Fibroblast of lung (primary cell): ENCODE measurements around the gene PRKCA.

Source experiments
- EZH2 ChIP-seq: IDR thresholded peaks from 2 replicates; pipeline ENCODE4 v1.5.1; 2012; ENCODE audit warnings: low read length, control low read depth, mild to moderate bottlenecking; ENCODE audit errors: missing control alignments
- TF ChIP-seq, protein P1 (sequence below), 2 donors: IDR thresholded peaks in 1 of 2; conservative IDR thresholded peaks in 1 of 2; 1 replicate in 1 of 2; 2 replicates in 1 of 2; pipeline ENCODE4 v1.5.1; 2011 to 2012; ENCODE audit warnings: low read length in 2 of 2, control low read depth in 1 of 2, inconsistent platforms in 1 of 2, low read depth in 1 of 2, mild to moderate bottlenecking in 1 of 2

- TF ChIP-seq, protein P1, sequence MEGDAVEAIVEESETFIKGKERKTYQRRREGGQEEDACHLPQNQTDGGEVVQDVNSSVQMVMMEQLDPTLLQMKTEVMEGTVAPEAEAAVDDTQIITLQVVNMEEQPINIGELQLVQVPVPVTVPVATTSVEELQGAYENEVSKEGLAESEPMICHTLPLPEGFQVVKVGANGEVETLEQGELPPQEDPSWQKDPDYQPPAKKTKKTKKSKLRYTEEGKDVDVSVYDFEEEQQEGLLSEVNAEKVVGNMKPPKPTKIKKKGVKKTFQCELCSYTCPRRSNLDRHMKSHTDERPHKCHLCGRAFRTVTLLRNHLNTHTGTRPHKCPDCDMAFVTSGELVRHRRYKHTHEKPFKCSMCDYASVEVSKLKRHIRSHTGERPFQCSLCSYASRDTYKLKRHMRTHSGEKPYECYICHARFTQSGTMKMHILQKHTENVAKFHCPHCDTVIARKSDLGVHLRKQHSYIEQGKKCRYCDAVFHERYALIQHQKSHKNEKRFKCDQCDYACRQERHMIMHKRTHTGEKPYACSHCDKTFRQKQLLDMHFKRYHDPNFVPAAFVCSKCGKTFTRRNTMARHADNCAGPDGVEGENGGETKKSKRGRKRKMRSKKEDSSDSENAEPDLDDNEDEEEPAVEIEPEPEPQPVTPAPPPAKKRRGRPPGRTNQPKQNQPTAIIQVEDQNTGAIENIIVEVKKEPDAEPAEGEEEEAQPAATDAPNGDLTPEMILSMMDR (conservative IDR thresholded peaks at IDR 0.05 in 1 of 2, IDR thresholded peaks at IDR 0.05 in 1 of 2; ENCODE audit: low read depth in 1 of 2, low read length in 2 of 2), result no peak
- TF ChIP-seq EZH2, result no peak
Observed at GRCh38 chr17:66679631-66680517, 377.5 kb downstream of the PRKCA start.
